ENCODE data around the gene GRAP2.

- TF ChIP-seq CTCF (IDR thresholded peaks at IDR 0.05 in 2 of 3, conservative IDR thresholded peaks at IDR 0.05 in 1 of 3; ENCODE audit: insufficient read depth in 2 of 3, low read depth in 1 of 3, low read length in 3 of 3) (no peak), ZC3H11A (IDR thresholded peaks at IDR 0.05; ENCODE audit: low read depth, low read length) (no peak), SP1 (CRISPR knock-in tag; IDR thresholded peaks at IDR 0.05) (no peak), TEAD2 (tag; IDR thresholded peaks at IDR 0.05) (no peak), JUN (IDR thresholded peaks at IDR 0.05; ENCODE audit: borderline replicate concordance, low read depth, low read length) (no peak), JUN (CRISPR knock-in tag; IDR thresholded peaks at IDR 0.05; ENCODE audit: borderline replicate concordance) (no peak), ARNT (IDR thresholded peaks at IDR 0.05) (no peak), MLX (CRISPR knock-in tag; conservative IDR thresholded peaks at IDR 0.05) (no peak), RFX5 (IDR thresholded peaks at IDR 0.05; ENCODE audit: low read depth, low read length) (no peak), PRDM10 (IDR thresholded peaks at IDR 0.05; ENCODE audit: partially characterized antibody) (no peak), ZBTB43 (CRISPR knock-in tag; IDR thresholded peaks at IDR 0.05) (no peak), RAD21 (CRISPR knock-in tag; conservative IDR thresholded peaks at IDR 0.05 in 1 of 2, IDR thresholded peaks at IDR 0.05 in 1 of 2) (no peak), PATZ1 (CRISPR knock-in tag; IDR thresholded peaks at IDR 0.05; ENCODE audit: borderline replicate concordance) (no peak)
Observed at GRCh38 chr22:40022536-40023240, 121.8 kb downstream of the GRAP2 start.

Data from K562 (cell line).